Lower leg skin (tissue), 3 donors: ENCODE measurements around the gene LRBA.

Experiments used
- CTCF ChIP-seq, 3 donors: fragments of 450-650 bp; IDR thresholded peaks; one replicate each; pipeline ENCODE4 v1.5.1; 2016; ENCODE audit warnings: antibody characterized with exemption in 3 of 3, mild to moderate bottlenecking in 3 of 3, moderate library complexity in 2 of 3
- POLR2A ChIP-seq, 2 donors: fragments of 450-650 bp; IDR thresholded peaks; one replicate each; pipeline ENCODE4 v1.6.1; 2016 to 2017; ENCODE audit warnings: antibody characterized with exemption in 2 of 2, mild to moderate bottlenecking in 1 of 2, moderate library complexity in 1 of 2

DNA sequence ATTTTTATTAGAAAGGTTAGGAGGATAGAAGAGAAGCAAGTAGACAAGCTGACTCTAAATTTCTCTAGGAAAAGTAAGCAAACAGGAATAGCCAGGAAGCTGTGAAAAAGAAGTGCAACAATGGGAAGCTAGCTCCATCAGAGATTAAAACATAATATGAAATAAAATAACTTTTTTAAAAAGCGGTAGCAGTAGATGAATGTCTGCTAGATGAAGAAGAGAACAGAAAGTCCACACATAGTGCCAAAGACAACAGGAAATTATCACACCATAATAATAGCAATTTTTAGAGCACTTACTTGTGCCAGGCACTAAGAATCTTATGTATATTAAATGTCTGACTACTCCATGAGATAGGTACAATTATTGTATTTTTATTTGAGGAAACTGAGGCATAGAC is 53.5 kb downstream of the LRBA start:
- no peak for TF ChIP-seq CTCF (IDR thresholded peaks at IDR 0.05)
- TF ChIP-seq POLR2A (IDR thresholded peaks at IDR 0.05): no peak
